GOT3 (cell line): ENCODE results near the gene PTPN12.
A peak's percentile ranks its signal among the peaks of the same experiment; 100 is the strongest.
"Not testable (repeated sequence)": the region's sequence is repeated elsewhere in the genome, so short reads cannot be mapped to it uniquely, and the experiment has no call there.

Source experiments
- DNase-seq: peaks from one replicate; lab custom pipeline; 2025; ENCODE audit warnings: mixed read lengths; lab: John Stamatoyannopoulos, UW

The PTPN12 gene

DNA sequence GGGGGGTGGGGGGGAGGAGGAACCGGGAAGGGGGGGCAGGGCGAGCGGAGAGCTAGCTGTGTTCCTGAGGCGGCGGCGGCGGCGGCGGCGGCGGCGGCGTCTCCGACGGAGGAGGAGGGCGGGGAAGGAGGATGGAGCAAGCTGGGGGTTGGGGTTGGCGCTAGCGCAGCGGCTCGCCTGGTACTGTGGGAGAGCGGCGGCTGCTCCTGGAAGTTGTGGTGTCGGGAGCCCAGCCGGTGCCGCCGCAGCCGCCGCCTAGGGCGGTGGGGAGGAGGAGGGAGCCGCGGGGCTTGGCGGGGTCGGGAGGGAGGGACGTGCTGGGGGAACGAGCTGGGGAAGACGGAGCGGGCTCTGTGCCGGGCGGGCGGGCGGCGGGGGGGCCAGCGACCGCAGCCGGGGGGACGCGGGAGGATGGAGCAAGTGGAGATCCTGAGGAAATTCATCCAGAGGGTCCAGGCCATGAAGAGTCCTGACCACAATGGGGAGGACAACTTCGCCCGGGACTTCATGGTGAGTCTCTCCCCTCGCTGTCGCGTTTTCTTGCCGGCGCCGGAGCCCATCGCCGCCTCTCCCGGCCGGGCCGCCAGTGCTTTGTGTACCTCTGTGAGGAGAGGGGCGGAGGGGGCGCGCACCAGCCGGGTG, at the start of gene PTPN12:
PTPN12 (plus strand) TSS at position 160 of the 642 bp plus-strand sequence; CDS start at position 412, 252 bp downstream.
- DNase-seq, result no peak

- no peak for DNase-seq
Measured at GRCh38 chr7:77488986-77489385, 48.1 kb upstream of the PTPN12 start.

DNA sequence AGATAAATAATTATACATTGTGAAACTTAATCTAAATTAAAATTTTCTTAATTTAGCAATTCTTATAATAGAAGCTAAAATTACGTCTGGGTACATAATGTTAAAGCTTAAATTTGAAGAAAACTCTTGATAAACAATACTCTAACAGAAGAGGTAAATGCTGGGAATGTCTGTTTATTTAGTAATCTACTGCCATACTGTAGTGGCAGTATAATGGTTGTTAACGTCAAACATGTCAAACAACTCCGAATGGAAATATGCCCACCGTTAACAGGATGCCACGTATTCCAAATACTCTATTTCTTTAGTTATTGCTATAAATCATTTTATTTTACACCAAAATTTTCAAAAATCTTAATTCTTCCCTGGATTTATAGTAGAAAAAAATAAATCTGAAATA, 40.0 kb upstream of the PTPN12 start:
- DNase-seq, result no peak

DNA sequence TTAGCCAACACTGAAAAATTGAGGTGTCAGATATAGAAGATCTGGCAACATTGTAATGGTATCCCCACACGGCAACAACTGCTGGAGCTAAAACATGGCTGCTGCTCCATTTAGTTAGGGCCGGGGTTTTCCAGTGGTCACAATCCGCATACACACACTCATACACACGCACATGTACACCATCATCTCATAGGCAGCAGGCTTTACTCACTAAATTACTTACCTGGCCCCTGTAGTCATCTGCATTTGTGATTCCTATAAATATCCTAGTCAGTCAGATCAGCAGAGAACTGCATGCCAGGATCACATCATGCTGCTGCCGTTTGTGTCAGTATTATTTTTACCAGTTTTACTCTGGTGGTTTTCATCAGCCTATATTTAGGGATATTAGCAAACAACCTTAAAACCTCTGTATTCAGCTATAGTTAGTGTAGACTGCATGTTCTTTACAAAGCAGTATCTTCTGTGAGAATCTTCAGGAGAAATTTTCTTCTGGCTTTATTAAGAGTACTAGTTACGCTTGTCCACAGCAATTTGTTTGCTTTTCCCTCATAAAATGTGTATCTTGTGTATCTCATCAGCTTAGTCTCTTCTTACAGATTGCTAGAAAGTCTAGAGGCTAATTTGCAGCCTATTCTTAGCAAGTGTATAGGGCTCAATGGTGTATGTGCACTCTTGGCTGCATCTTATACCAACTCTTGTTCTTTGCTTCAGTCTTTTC, 38.3 kb upstream of the PTPN12 start:
- DNase-seq, result no peak

GRCh38 chr7:77501192-77501515, 35.9 kb upstream of the PTPN12 start:
- DNase-seq, result no peak

GRCh38 chr7:77504951-77505350, 32.1 kb upstream of the PTPN12 start:
- no peak for DNase-seq

- DNase-seq, result no peak
Measured at GRCh38 chr7:77506899-77507298, 30.2 kb upstream of the PTPN12 start.

DNA sequence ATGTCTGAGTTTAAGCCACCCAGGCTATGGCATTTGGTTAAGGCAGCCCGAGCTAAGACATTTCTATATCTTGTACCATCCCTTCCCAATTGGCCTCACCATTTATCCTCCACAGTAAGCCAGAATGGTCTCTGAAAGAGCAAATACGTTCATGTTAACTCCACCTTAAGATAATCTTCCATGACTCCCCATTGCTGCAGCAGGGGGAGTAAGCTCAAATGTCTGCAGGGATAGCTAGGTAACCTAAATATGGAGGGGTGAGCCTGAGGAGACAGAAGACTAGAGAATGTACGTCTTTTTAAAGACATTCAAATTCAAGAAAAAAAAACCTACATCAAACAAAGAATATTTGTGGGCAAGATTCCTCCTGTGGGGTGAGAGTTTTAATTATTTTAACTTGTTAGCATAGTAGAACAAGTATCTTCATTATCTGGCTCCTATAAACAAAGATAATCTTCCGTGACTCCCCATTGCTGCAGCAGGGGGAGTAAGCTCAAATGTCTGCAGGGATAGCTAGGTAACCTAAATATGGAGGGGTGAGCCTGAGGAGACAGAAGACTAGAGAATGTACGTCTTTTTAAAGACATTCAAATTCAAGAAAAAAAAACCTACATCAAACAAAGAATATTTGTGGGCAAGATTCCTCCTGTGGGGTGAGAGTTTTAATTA, 24.0 kb upstream of the PTPN12 start:
- not testable (repeated sequence) for DNase-seq

DNA sequence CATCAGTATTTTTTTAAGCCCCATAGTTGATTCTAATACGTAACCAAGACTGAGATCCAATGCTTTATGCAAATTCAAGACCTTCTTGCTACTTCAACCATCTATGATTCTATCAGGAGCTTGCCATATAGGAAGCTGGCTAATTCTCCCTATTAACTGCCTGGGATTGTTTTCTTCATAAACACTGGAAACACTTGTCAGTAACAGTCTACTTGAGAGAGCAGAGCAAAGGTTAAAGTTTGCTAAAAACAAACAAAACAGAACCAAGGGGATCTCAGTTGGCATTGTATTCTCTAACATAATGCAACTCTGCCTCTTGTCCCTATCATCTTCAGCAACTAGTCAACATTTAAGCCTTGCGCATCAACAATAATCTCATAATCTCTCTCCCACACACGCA, 21.0 kb upstream of the PTPN12 start:
- DNase-seq, result no peak

DNA sequence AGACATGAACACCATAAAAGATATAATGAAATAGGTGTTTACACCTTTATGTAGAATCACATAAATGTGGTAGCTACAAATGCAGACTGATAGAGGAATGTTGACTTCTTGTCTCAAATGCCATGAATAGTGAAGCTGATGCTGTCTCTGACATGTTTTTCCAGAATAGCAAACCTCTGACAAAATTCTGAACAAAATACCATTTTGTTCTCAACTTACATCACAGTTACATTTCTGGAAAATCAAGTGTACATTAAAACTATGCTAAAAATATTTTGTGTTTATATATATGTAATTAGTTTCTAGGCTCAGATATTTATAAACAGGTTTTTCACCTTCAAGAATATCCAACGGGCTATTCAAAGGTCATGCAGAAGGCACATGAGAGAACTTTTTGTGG, 16.8 kb upstream of the PTPN12 start:
- no peak for DNase-seq

DNA sequence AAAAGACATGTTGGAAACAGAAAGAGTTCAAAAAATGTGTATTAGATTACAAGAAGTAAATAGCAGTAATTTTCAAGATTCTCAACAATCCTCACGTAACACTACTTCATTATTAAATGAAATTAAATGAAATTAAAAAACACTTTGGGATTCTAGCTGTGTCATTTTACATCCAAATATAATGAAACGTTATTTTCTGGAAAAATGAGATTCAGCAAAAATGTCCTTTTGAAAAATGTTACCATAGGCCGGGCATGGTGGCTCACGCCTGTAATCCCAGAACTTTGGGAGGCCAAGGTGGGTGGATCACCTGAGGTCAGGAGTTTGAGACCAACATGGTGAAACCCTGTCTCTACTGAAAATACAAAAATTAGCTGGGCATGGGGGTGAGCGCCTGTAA, 15.6 kb upstream of the PTPN12 start:
- DNase-seq, result not testable (repeated sequence)

- DNase-seq, result no peak
Measured at GRCh38 chr7:77524731-77525130, 12.4 kb upstream of the PTPN12 start.

DNA sequence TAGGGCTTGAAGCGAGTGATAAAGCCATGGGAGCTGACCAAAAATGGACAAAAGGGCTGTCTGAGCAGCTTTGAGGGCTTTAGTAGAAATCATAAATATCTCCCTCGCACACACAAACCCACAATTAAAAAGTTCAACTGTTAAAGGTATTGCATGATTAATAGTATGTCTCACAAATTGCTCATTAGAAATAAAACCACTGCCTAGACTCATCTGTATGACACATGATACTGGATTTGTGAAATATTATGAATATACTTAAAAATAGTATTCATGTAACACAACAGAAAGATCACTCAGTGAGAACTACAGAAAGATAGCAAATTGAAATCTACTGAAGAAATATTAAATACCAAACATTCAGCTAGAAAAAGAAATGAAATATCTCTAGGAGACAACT, 11.9 kb upstream of the PTPN12 start:
- no peak for DNase-seq

DNA sequence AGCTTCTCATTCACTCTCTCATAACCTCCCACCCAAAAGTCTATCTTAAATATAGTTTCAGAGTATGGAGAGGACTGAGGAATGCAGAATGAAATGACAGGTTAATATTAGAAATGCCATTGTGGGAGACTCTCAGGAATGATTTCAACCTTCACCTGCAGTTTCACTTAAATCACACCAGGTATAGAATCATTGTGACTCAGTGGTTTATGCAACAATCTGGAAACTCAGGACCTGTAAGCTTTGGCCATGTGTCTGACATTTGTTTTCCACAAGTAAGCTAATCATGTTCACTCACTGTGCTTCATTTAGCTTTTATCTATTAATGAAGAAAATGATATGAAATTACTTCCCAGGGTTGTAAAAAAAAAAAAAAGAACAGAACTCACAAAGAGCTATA, 8.7 kb upstream of the PTPN12 start:
- DNase-seq, result no peak

GRCh38 chr7:77529279-77529678, 7.8 kb upstream of the PTPN12 start:
- DNase-seq, result no peak

DNA sequence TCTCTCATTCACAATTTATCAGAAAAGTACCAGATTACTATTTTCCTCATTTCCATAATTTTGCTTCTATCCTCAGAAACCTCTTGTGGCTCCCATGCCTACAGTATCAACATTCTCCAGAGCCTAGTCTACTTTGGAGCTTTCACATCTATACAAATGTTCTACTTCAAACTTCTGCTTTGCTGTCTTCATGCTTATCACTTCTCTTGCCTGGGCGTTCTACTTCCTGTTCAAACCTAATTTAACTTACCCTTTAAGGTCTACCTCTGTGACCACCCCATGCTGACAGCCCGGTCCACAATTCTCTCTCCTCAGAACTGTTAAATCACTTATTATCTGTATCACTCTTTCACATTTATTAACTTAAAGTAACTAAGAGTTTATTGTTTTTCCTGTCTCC, 6.1 kb upstream of the PTPN12 start:
- no peak for DNase-seq

- no peak for DNase-seq
Measured at GRCh38 chr7:77532247-77532646, 4.8 kb upstream of the PTPN12 start.

- not testable (repeated sequence) for DNase-seq
Measured at GRCh38 chr7:77532732-77533131, 4.4 kb upstream of the PTPN12 start.

DNA sequence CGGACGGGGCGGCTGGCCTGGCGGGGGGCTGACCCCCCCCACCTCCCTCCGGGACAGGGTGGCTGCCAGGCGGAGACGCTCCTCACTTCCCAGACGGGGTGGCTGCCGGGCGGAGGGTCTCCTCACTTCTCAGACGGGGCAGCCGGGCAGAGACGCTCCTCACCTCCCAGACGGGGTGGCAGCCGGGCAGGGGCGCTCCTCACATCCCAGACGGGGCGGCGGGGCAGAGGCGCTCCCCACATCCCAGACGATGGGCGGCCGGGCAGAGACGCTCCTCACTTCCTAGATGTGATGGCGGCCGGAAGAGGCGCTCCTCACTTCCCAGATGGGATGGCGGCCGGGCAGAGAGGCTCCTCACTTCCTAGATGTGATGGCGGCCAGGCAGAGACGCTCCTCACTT, 3.0 kb upstream of the PTPN12 start:
- DNase-seq, result not testable (repeated sequence)

DNA sequence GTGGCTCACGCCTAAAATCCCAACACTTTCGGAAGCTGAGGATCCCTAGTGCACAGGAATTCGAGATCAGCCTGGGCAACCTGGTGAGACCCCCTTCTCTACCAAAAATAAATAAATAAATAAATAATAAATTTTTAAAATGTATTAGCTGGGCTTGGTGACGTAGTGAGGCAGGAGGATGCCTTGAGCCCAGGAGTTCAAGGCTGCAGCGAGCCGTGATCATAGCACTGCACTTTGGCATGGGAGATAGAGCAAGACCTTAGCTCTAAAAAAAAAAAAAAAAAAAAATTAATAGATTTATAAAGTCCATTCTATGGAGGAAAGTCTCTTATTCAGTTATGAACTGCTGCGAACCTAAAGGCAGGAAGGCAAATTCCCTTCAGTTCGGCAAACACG, 1.1 kb upstream of the PTPN12 start:
- no peak for DNase-seq

- peak; percentile 90 for DNase-seq
Measured at GRCh38 chr7:77536413-77537135, 521 bp upstream of the PTPN12 start.

DNA sequence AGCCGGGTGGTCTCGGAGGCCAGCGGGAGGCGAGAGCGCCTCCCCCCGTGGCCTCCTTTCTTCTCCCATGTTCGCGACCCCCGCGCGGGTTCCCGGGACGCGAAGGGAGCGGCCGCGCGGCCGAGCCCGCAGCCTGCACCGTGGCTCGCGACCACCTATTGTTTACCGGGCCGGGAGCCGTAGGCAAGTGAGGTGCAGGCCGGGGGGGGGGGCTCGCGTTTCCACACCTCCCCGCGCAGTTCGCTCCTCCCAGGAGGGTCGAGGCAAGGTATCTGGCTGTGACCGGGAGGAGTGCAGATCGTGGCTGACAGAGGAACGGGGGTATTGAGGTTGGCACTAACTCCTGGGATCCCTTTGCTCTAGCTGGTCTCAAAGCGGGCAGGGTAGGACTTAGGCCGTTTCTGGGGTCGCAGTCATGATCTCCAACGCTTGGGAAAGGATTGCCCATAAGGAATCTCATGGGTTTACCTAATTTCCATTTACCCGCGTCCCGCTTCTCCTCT, 734 bp downstream of the PTPN12 start:
- no peak for DNase-seq
